Stimulated activated CD8-positive, alpha-beta memory T cell treated with anti-CD3 and anti-CD28 coated beads, Interleukin-2, amount 100 ng/mL, for 48 hours (primary cell): ENCODE results near the gene ABCC4.

Source experiments
- DNase-seq, 2 donors: peaks; one replicate each; pipeline ENCODE4 v3.0.0-alpha.2; 2020; ENCODE audit warnings: low read depth in 2 of 2

Gene ABCC4

DNA sequence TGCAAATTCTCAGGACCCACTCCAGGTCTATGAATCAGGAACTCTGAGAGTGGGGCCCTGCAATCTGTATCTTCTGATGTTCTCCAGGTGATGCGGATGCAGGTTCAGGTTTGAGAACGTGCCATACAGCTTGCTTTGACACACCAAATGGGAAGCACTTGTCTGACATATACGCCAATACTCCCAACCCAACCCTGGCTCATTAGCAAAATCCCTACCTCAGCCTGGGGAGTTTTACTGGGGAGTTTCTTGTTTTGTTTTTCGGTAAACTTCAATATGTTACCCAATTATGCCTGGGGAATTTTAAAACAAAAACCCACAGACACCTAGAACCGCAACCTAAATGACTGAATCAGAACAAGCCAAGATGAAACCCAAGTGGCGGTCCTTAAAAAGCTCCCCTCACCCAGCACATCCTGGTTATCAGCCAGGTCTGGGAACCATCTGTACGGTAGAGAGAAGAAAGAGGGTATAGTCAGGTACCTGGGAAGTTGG is 41.2 kb downstream of the ABCC4 start:
- DNase-seq, result no peak

DNA sequence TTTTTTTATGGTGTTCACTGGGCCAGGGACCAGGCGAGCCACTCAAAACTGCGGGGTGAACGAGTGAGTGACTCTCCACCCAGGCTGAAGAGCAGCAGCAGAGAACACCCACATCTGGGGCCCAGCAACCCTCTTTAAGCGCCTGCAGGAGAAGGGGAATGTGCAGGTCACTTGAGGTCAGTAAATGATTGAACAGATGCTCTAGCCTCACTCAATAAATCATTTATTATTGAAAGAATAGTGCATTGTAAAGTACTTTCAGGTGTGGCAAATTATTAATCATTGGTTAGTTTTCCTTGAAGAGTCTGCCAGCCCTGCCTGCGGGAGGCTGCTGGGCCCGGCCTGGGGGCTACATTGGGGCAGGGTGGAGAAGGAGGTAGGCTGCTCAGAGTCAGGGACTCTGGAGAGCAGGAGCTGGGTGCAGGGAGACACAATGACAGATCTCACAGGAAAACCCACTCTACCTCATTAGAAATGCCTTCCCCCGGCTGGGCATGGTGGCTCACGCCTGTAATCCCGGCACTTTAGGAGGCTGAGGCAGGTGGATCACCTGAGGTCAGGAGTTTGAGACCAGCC is 42.5 kb downstream of the ABCC4 start:
- no peak for DNase-seq

DNA sequence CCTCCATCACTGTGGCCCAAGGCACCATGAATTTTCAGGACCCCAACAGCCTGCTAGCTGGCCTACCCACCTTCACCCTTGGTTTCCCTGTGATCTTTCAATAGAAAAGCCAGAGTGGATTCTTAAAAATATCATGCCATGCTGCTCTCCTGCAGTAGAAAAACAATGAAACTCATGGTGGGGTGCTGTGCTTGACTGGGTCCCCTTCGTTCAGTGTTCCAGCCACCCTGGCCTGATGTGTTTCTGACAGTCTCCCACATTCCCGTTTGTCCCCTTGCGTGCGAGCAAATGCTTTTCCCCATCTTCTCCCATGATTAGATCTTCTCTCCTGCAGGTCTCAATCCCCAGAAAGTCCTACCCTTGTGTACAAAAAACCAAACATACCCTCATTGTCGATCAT is 43.2 kb downstream of the ABCC4 start:
- no peak for DNase-seq

DNA sequence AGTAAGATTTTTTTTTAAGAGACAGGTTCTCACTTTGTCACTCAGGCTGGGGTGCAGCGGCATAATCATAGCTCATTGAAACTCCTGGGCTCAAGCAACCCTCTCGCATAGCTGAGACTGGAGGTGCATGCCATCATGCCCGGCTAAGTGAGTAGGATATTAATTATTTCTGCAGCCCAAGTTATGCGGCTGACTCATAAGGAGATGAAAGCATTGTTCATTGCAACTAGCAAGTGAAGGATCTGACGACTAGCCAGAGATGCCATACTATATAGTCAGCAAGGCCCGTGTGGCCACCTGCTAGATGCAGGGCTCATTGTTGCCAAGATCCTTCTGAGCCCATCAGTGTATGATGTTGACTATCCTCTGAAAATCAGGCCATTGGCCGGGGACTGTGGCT is 45.2 kb downstream of the ABCC4 start:
- no peak for DNase-seq

DNA sequence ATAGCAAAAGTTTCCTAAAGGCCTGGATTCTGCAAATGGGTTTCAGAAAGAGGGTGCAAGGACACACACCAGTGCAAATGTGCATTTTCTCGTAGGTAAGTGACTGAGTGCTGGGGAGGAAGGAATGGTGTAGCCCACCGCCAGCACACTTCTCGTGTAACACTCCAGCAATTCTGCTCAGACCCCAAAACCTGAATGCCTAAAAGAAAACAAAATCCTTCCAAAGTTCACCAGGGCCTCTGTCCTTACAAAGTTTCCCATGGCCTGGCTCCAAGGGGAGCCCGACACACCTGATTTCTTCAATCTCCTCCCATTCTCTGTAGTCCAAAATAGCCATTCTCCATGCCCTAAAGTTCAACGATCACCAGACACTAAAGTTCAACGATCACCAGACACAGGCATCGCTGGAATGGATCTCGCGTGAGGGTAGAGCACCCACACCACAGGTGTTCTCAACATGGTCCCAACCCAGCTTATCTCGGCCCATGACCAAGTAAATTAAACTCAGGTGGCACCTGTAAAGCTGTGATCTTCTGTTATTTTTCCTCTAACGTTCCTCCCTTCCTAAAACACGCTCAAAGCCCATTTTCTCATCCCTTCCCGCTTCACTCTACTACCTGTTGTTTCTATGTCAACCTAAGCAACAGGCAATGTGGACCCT is 46.0 kb downstream of the ABCC4 start:
- no peak for DNase-seq

DNA sequence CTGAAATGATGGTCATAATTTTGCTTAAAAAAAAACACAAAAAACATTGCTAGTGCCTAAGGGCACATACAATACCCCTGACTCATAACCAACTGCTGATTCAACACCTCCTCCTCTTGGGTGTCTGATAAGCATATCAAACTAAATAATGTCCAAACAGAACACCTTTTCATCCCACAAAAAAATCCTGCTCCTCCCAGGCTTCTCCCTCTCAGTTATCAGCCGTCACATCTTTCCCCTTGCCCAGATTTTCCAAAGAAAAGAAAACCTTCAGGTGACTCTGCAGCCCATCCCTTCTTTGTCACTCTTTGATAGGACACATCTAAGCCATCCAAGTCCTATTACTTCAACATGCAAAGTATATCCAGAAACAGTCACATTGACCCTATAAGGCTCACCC is 46.9 kb downstream of the ABCC4 start:
- DNase-seq, result no peak

DNA sequence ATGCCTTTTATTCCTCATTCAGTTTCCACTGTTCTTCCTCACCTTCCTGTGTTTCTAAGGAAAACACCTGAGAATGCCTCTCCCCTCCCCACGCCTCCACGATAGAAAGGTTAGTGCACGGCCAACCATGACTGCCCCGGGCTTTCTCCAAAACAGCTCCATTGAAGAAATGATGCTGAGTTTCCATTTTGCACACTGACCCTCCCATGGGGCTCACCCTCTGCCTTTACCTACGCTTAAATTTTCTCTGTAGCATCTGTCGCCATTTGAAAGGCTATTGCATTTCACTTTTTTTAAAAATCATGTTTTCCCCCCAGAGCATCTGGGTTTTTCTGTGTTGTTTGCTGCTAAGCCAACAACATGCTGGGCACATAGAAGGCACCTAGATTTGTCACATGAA is 48.2 kb downstream of the ABCC4 start:
- no peak for DNase-seq

DNA sequence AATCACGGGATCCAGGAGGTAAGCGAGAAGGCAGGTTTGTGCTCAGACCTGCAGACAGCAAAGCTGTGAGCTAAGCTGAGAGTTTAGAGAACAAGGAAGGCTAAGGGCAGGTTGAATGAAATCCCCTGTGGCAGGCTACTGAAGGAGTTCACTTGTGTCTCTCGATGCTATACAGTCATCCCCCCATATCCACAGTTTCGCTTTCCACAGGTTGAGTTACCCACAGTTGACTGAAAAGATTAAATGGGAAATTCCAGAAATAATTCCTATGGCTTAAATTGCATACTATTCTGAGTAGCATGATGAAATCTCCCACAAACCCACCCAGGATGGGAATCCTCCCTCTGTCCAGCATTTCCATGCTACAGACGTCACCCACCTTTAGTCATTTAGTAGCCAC is 49.6 kb downstream of the ABCC4 start:
- DNase-seq, result no peak

DNA sequence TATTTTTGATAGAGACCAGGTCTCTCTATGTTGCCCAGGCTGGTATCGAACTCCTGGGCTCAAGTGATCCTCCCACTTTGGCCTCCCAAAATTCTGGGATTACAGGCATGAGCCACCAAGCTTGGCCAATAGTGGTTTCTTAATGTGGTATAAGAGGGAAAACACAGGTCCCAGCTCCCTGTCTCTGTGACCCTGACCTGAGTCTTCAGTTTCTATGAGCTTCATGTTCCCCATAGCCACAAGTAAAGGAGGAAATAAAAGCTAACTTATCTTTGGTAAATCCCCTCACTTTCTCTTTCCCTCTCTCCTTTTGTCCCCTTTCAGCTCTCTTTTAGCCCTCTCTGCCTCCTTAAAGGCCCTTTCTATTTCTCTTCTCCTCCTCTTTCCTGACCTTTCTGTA is 50.3 kb downstream of the ABCC4 start:
- no peak for DNase-seq

DNA sequence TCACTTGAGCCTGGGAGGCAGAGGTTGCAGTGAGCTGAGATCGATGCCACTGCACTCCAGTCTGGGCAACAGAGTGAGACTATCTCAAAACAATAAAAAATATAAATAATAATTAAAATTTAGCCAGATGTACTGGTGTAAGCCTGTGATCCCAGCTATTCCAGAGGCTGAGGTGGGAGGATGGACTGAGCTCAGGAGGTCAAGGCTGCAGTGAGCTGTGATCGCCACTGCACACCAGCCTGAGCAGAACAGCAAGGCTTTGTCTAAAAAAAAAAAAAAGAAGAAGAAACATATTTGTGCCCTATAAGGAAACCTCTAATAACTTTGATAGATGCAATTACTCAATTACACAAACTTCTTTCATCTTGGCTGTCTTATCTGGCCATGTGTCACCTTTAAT is 52.3 kb downstream of the ABCC4 start:
- DNase-seq, result no peak

DNA sequence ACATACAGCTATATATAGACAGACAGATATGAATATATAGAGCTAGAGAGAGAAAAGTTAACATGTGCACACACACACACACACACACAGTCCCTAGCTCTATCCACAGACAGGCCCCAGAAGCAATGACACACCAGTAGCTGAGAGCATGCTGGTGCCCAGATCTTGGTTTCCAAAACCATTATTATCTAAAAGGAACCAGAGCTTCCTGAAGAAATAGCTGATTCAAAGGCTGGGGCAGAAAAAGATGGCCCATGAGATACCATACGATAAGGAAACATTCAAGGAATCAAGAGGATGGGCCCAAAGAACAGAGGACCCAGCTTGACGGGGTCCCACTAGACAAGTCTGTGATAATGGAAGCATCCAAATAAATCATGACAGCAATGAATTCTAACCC is 53.4 kb downstream of the ABCC4 start:
- no peak for DNase-seq

DNA sequence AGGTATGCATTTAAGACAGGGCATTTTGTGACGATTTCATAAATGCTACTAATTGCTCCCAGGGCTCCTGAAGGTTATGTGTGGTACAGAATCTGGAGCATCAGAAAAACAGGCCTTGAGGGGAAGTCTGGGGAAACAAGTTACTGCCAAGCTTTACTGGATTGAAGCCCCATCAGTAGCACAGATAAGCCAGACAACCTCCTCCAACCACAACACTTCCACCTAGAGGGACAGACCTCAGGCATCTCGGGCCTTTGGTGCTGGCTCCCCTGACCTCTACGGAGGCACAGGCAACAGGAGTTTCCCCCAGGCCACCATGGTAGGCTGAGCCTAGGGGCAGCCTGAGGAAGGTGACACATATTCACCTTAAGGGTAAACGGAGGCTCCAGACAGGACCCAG is 54.1 kb downstream of the ABCC4 start:
- no peak for DNase-seq

DNA sequence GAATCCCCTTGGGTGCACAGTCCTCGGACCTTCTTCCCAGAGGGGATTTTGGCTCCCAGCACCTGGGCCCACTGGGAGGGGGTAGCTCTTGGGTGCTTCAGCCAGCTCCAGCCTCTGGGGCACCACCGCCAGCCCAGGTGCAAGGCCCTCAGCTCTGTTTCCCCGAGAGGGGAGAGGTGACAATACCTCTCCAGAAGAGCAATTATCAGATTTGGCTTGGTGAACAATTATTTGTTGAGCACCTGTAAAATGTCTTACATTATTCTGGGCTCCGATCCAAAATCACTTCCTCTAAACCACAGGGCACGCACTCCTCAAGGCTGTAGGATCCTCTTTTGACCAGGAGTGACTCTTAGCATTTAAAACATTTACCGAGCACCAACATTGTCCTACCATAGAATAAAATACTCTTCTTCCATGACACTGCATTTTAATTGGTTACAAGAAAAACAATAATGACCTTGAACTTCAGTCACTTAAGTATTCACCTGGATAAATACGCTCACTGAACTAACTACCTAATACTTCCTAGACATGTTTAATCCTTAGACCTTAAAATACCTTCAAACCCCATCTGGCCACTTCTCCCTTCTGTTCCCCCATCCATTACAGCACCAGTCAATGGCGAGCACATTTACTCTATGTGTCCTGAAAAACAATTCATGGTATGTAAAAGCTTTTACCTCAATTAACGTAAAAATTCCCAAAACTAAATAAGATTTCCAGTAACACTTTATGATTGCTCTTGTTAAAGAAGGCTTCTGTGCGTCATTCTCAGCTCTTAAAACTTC is 54.8 kb downstream of the ABCC4 start:
- DNase-seq, result no peak

DNA sequence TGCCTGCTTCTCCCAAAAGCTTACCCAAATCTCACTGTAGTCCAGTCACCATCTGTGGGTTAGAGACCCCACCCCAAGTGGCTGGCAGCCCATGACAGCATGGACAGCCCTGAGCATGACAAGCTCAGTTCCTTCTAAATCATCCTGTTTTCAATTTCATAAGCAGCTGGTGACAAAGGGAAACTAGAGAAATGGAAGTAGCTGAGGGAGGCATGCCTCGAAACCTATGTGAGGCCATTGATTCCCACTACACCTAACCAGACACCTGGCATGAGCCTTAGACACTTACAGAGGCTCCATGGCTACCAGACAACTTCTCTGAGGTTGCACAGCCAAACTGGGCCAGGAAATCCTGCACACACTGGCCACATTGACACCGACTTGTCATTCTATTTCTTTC is 56.2 kb downstream of the ABCC4 start:
- DNase-seq, result no peak

DNA sequence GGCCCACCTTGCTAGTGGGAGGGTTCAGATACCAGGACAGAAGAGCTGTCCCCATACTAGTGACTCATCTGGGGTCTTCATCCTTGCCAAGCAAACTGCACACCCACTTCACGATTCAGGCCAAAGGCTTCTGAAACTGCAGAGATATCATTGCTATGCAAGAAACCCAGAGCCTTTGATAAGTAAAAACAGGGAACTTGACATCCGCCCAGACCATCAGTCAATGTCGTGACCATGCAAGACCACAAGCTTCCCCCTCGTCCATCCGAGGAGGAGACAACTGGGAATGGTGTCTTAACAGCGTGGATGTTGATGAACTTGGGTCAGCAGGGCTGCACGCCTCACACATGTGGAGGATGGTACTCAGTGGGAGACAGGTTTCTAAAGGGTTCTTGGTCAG is 58.0 kb downstream of the ABCC4 start:
- no peak for DNase-seq

DNA sequence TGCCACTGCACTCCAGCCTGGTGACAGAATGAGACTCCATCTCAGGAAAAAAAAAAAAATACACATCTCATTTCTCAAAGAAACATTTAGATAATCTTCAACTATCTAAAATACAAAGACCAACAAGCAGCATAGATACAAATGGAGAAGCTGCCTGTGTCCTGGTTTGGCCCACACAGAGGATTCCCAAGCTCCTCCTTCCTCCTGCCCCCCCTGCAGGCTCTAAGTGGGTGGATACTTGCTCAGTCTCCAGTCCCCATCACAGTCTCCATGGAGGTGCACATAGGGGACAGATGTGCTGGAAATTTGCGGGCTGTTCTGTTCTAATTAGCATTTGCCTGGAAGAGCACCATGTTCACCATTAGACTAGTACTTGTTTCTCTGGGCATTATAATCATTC is 59.9 kb downstream of the ABCC4 start:
- no peak for DNase-seq

DNA sequence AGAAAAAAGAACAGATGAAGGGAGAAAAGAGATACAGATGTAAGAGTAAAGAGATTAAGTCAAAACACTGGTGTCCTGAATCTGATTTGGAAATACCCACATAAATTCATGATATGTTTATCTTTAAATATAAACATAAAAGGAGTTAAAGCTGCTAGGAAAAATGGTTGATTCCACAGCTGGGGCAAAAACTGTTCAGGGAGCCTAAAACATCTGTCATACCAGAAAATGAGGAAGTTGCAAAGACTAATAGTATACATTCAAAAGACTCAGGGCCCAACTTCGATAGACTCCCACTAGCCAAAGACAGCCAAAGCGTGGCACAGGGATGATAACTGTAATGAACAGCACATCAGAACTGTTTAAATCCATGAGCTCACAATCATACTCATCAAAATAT is 62.0 kb downstream of the ABCC4 start:
- no peak for DNase-seq

DNA sequence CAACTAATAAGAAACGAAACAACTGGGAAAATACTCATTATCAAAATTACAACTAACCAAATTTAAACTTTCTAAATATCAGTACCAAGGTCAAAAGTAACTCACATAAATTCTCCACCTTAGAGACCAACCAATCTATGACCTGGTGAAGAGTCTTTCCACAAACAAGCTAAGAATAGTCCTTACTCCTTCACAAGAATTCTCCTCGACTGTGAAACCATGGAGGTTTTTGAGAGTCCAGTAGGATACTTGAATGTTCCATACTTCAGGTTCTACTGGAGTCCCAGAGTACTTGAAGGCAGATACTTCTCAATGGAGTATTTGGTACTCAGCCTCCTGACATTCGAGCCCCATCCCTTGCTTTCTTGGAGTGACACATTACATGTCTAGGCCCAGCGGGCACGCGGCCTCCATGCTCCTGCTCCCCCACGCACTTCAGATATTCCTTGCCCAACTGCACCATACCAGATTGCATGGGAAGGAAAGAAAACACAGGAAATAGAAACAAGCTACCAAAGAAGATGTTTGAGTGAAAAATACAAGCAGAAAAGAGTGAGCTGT is 63.9 kb downstream of the ABCC4 start:
- DNase-seq, result no peak

DNA sequence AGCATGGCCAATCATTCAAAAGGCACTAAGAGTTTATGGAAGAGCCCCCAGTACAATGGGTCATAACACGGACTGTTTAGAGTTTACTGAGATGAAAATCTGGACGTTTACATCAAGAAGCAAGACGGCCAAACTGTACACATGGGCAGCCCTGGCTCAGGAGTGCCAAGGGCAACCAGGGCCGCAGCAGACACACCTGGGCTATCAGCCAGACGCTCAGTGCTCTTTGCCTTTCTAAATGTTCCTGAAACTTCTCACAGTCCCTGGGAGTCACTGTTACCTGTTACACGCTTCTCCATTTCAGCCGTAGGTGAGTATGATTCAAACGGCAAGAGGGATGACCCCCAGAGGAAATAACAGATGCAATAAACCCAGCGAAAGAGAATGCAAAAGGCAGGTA is 64.5 kb downstream of the ABCC4 start:
- DNase-seq, result no peak

DNA sequence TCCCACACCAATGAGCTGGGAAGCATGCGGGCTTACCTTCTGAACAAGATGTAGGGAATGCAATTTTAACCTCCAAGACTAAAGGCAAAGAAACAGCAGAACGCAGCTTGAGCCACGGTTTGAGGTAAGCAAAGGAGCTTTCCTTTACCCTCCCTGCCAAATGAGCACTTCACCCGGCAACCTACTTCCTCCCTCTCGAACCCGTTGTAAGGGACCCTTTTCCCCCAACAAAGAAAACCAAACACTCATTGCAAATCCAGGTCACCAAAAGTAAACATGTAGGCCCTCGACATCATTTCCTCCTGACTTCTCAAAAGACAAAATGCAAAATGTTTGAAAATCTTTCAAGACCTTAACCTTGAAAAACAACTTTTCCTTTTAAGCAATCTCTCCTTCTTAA is 65.3 kb downstream of the ABCC4 start:
- DNase-seq, result no peak

DNA sequence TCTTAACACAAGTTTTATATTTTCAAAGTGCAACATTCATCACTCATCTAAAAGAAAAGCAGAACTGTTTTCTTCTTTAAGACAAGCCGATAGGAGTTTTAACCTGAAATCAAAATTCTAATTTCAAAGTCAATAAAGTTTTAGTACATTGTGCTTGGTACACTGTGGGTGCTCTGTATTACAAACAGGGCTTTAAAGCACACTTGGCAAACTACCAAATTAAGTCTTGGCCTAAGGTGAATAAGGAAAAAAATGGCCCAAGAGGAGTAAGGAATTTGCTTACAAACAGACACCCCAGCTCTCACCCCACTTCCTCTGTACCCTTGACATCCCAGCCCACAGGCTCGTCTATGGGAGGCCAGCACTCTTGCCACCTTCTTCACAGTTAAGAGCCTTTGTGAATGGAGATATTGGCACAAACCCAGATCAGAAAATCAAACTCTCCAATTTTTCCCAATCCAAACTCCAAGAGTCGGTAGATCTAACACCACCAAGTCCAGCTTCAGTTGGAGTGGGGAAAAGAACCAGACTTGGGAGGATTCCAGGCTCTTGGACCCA is 66.0 kb downstream of the ABCC4 start:
- DNase-seq, result no peak

DNA sequence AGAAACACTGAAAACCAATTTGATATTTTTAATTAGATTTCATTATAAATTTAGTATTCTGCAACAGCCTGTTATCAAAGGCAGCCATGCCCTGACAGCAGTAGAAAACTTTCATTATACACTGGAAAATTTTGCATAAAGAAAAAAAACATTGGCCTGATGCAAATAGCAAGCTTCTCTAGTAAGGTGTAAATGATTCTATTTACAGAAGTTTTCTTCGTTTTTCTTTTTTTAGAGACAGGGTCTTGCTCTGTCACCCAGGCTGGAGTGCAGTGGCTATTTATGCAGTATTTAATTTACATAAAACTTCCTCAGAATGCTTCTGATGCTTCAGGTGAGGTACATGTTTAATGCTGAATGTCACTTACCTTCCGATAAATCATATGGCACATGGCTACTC is 67.0 kb downstream of the ABCC4 start:
- no peak for DNase-seq
